GM18505 (cell line): ENCODE measurements around the gene LTB4R2.
"Not testable (repeated sequence)": the region's sequence is repeated elsewhere in the genome, so short reads cannot be mapped to it uniquely, and the experiment has no call there.

ENCODE experiments used
- ATAC-seq: cut with Tn5 transposase; IDR thresholded peaks from one replicate; pipeline ENCODE4 v1.9.1; 2021; ENCODE audit not compliant: unreplicated experiment
- POLR2A ChIP-seq: IDR thresholded peaks from 4 replicates; pipeline ENCODE4 v1.6.1; 2011; ENCODE audit warnings: borderline replicate concordance; ENCODE audit not compliant: insufficient read depth, insufficient read length; ENCODE audit errors: extremely low read depth

The LTB4R2 gene

DNA sequence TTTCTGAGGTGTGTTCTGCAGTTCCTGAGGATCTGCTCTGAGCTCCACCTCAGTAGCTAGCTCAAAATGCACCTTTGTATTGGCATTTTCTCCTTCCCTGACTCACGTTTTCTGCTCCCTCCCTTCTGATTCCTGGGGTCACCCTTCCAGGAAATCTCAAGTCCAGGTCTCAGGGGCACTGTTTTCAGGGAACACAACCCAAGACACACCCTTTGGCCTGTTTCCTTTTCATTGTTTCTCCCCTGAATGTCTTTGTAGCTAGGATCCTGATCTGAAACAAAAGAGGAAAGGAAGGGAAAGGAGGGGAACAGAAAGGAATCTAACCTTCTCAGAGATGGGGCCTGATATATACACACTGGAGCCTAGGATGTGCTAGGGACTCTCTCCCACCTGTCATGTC, 37.2 kb downstream of the LTB4R2 start:
- no peak for ATAC-seq
- no peak for TF ChIP-seq POLR2A

DNA sequence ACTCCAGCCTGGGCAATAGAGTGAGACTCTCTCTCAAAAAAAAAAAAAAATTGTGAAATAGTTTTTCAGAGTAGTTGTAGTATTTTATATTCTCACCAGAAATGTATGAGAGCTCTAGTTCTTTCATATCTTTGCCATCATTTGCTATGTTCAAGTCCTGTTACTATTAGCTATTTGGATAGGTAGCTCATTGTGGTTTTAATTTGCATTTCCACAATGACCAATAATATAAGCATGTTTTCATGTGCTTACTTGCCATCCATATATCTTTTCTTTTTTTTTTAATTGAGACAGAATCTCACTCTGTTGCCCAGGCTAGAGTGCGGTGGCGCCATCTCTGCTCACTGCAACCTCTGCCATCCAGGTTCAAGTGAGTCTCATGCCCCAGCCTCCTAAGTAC, 38.2 kb downstream of the LTB4R2 start:
- ATAC-seq = no peak

GRCh38 chr14:24349742-24350141, 39.8 kb downstream of the LTB4R2 start:
- TF ChIP-seq POLR2A = no peak
- no peak for ATAC-seq

More for the DNA sequence above, 38.2 kb downstream of the LTB4R2 start:
- TF ChIP-seq POLR2A = no peak

- no peak for TF ChIP-seq POLR2A
- no peak for ATAC-seq
These were observed 41.6 kb downstream of the LTB4R2 start for GRCh38 chr14:24351517-24351916.

DNA sequence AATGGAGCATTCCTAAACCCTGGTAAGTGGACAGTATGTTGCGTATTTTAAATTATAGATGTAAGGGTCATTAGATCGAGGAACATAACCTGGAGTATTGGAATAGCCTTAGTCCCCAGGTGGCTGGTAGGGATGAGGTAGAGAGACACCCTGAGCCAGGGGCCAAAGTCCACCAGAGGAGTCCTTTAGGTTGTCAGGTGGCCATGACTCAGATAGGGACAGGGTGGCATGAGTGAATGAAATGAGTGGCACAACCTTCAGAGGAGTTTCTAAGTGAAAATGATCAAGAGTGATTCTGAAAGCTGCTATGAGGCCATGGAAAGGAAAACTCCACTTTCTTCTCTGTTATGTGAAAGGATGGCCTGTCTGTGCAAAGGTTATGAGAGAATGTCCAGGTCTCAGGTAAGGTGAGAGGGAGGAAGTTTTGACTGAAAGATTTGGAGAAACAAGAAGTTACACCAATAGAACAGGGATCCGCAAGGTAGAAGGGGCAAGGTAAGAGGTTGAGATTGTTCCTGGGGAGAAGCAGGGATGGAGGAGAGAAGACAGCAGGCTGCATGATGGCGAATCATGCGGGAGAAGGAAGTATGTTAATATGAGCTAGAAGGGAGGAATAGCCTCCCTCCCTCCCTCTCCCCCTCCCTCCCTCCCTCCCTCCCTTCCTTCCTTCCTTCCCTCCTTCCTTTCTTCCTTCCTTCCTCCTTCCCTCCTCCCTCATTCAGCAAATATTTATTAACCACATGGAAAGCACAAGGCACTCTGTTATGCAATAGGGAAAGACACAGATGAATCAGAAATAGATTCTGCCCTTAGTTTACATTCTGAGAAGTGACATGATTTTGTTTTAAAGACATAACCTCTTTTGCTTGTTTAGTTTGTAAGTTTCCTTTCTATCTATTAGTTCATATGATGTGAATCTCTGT, 43.9 kb downstream of the LTB4R2 start:
- ATAC-seq = no peak
- no peak for TF ChIP-seq POLR2A

- not testable (repeated sequence) for ATAC-seq
These were observed 44.5 kb downstream of the LTB4R2 start for GRCh38 chr14:24354482-24354825.

DNA sequence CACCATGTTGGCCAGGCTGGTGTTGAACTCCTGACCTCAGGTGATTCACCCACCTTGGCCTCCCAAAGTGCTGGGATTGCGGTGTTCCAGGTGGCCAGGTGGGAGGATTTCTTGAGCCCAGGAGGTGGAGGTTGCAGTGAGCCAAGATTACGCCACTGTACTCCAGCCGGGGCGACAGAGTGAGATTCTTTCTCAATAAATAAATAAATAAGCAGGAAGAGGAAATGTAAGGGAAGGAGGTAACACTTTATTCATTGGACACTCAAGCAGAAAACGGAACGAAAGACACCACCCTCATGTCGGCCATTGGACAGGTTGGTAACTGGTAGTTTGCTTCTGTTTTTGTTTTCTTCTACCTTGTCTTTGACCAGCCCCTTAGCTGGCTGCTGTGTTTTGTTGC, 45.1 kb downstream of the LTB4R2 start:
- ATAC-seq = no peak
- TF ChIP-seq POLR2A = no peak

- no peak for TF ChIP-seq POLR2A
- no peak for ATAC-seq
These were observed 46.3 kb downstream of the LTB4R2 start for GRCh38 chr14:24356208-24356607.

DNA sequence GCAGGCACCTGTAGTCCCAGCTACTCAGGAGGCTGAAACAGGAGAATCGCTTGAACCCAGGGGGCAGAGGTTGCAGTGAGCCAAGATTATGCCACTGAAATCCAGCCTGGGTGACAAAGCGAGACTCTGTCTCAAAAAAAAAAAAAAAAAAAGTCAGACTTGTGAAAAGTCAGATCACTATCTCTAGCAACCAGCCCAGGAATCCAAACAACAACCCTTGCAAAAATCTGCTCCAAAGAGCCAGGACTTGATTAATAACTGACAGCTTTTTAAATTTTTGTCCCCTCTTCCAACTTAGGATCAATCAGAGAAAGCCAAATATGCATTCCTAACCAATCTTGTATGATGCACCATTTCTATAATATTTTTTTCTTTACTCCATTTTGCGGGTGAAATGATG, 50.3 kb downstream of the LTB4R2 start:
- no peak for ATAC-seq
- TF ChIP-seq POLR2A = no peak

DNA sequence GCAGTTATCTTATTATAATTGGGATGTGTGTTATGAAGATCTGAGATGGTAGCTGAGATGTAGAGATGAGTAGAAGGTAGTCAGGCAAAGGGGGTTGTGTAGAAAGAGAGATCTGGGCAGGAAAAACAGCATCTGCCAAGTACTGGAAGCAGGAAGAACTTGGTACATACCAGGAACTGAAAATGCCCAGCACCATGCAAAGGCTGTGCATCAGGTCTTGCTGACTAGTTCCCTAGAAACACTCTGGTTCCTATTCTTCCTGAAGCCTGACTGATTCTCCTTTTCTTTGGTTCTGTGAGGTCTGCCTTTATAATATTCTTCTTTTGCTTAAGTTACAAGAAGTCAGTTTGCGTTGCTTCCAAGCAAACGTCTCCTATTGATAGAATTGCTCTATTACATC, 51.4 kb downstream of the LTB4R2 start:
- ATAC-seq = no peak

More for the DNA sequence above, 51.4 kb downstream of the LTB4R2 start:
- TF ChIP-seq POLR2A = no peak
